H1 (cell line): ENCODE measurements around the gene TMEM97. TPM values are rescaled to one million over a fixed set of nuclear protein-coding genes. Genes with fewer than 3 reads are reported as not detected.

Experiments used
- EGR1 ChIP-seq: IDR thresholded peaks from 2 replicates; pipeline ENCODE4 v1.6.1; 2011; ENCODE audit warnings: low read depth, low read length, borderline replicate concordance
- EP300 ChIP-seq, 2 experiments: IDR thresholded peaks; 1 replicate in 1 of 2; 2 replicates in 1 of 2; pipeline ENCODE4 v1.6.1; 2011 to 2012; ENCODE audit warnings: low read depth in 2 of 2, low read length in 2 of 2, mild to moderate bottlenecking in 2 of 2, borderline replicate concordance in 1 of 2, inconsistent platforms in 1 of 2, moderate library complexity in 1 of 2
- FOSL1 ChIP-seq: IDR thresholded peaks from 2 replicates; pipeline ENCODE4 v1.6.1; 2011; ENCODE audit warnings: mild to moderate bottlenecking, low read depth, low read length, moderate library complexity; ENCODE audit not compliant: insufficient read depth
- GABPA ChIP-seq: IDR thresholded peaks from 2 replicates; pipeline ENCODE4 v1.6.1; 2011; ENCODE audit warnings: mild to moderate bottlenecking, low read length, moderate library complexity, borderline replicate concordance; ENCODE audit not compliant: insufficient read depth
- POLR2A ChIP-seq, 2 experiments: IDR thresholded peaks; 1 replicate in 1 of 2; 2 replicates in 1 of 2; pipeline ENCODE4 v1.6.1; 2011; ENCODE audit warnings: low read depth in 2 of 2, low read length in 2 of 2, mild to moderate bottlenecking in 2 of 2; ENCODE audit errors: control extremely low read depth in 1 of 2
- RAD21 ChIP-seq, 2 experiments: IDR thresholded peaks in 1 of 2; conservative IDR thresholded peaks in 1 of 2; 2 replicates each; pipeline ENCODE4 v1.6.1; 2011; ENCODE audit warnings: low read depth in 2 of 2, low read length in 2 of 2, improper control_type of control experiment in 1 of 2, inconsistent platforms in 1 of 2, mild to moderate bottlenecking in 1 of 2, moderate library complexity in 1 of 2
- RFX5 ChIP-seq: IDR thresholded peaks from 2 replicates; pipeline ENCODE4 v1.6.1; 2011; ENCODE audit warnings: low read depth, low read length, improper control_type of control experiment, borderline replicate concordance
- RNF2 ChIP-seq: fragments of 200-900, 300-1000 bp; sonication (generic); IDR thresholded peaks from 2 replicates; pipeline ENCODE4 v1.7.1; 2016; ENCODE audit warnings: borderline replicate concordance, low read depth, mild to moderate bottlenecking, antibody characterized with exemption, low read length; ENCODE audit not compliant: poor library complexity, severe bottlenecking; ENCODE audit errors: missing control alignments
- SAP30 ChIP-seq: fragments of 300-600 bp; sonication (generic); IDR thresholded peaks from 2 replicates; pipeline ENCODE4 v1.7.1; 2012; ENCODE audit warnings: low read length, moderate library complexity, mild to moderate bottlenecking, inconsistent platforms; ENCODE audit not compliant: insufficient read depth, insufficient replicate concordance
- SP1 ChIP-seq: IDR thresholded peaks from 2 replicates; pipeline ENCODE4 v1.6.1; 2011; ENCODE audit warnings: low read depth, low read length
- SRF ChIP-seq: IDR thresholded peaks from 2 replicates; pipeline ENCODE4 v1.6.1; 2011; ENCODE audit warnings: mild to moderate bottlenecking, low read depth, low read length, moderate library complexity
- TAF7 ChIP-seq: optimal IDR thresholded peaks from 2 replicates; pipeline ENCODE3; 2011; ENCODE audit warnings: low read depth, mild to moderate bottlenecking, inconsistent platforms, low read length, moderate library complexity, borderline replicate concordance
- TEAD4 ChIP-seq: IDR thresholded peaks from 2 replicates; pipeline ENCODE4 v1.6.1; 2012; ENCODE audit warnings: low read depth, low read length, inconsistent platforms, mixed read lengths
- YY1 ChIP-seq: IDR thresholded peaks from 2 replicates; pipeline ENCODE4 v1.6.1; 2011; ENCODE audit warnings: low read depth, mild to moderate bottlenecking, low read length
- polyA plus RNA-seq, 7 experiments: library from polyadenylated mRNA; depleted of rRNA in 3 of 7; stranded (reverse) in 5 of 7; unstranded in 2 of 7; fragments of >200 nt in 5 of 7; fragments of 200-250 nt in 2 of 7; gene quantifications; 1 replicate in 5 of 7; 2 replicates in 1 of 7; 4 replicates in 1 of 7; pipeline versions ENCODE4 v1.2.1 to v1.2.3, GENCODE V29; 2011 to 2013; ENCODE audit warnings: missing spikeins in 2 of 7, mixed read lengths in 2 of 7
- total RNA-seq: library from RNA; stranded (reverse); fragmentation: NEBNext Ultra II Directional; extraction: Animal tissue kit (Norgen Biotek cat#: 25700); gene quantifications from 2 replicates; pipeline ENCODE4 v1.2.1, GENCODE V29; 2021
- TF ChIP-seq, protein P1 (sequence below): IDR thresholded peaks from 2 replicates; pipeline ENCODE4 v1.6.1; 2012; ENCODE audit warnings: low read length, inconsistent platforms
- TF ChIP-seq, protein P2 (sequence below): IDR thresholded peaks from 2 replicates; pipeline ENCODE4 v1.6.1; 2012; ENCODE audit warnings: inconsistent platforms
- TF ChIP-seq, protein P3 (sequence below): IDR thresholded peaks from 2 replicates; pipeline ENCODE4 v1.6.1; 2012; ENCODE audit warnings: inconsistent platforms
- TF ChIP-seq, protein P4 (sequence below): IDR thresholded peaks from 2 replicates; pipeline ENCODE4 v1.6.1; 2011; ENCODE audit warnings: low read length, improper control_type of control experiment

TMEM97 gene
- total and polyA plus RNA-seq, 2 of the 8 experiments (the other 6 are each of a cell fraction or from before 2014, with no cell fraction given), result 126 to 130 TPM

DNA sequence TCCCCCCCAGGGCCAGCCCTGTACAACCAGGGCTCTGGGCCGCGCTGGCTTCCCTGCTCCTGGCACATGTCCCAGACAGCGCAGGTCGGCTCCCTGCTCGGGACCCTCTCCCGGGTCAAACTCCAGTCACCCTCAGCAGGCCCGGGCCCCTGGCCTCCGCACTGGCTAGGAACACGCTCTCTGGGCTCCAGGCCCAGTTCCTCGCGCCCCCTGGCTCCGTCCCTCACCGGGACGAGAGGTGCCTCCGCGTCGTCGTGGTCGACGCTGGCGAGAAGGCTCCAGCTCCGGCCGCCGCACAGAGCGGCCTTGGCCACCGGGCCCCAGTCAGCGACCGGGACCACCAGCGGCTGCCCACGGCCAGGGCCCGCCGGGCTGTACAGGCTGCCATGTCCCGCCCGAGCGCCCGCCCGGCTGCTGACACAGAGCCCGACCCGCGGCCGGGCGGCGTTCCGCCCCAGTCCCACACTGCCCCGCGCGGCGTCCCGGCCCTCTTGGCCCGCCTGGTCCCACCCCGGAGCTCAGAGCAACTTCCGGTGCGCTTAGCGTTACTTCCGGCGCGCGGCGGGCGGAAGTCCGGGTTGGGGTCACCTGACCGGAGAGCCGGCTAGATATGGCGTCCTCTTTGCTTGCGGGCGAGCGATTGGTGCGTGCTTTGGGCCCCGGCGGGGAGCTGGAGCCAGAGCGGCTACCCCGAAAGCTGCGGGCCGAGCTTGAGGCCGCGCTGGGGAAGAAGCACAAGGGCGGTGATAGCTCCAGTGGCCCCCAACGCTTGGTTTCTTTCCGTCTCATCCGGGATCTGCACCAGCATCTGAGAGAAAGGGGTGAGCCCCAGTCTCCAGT lies 38.3 kb downstream of the TMEM97 start, which contains the start of gene POLDIP2 (continued):
- TF ChIP-seq, protein P1, sequence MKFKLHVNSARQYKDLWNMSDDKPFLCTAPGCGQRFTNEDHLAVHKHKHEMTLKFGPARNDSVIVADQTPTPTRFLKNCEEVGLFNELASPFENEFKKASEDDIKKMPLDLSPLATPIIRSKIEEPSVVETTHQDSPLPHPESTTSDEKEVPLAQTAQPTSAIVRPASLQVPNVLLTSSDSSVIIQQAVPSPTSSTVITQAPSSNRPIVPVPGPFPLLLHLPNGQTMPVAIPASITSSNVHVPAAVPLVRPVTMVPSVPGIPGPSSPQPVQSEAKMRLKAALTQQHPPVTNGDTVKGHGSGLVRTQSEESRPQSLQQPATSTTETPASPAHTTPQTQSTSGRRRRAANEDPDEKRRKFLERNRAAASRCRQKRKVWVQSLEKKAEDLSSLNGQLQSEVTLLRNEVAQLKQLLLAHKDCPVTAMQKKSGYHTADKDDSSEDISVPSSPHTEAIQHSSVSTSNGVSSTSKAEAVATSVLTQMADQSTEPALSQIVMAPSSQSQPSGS, result no peak
- peak; percentile 60 to 91 for TF ChIP-seq POLR2A (IDR thresholded peaks at IDR 0.05; ENCODE audit: control extremely low read depth in 1 of 2, low read depth in 2 of 2, low read length in 2 of 2)
- TF ChIP-seq, protein P2, sequence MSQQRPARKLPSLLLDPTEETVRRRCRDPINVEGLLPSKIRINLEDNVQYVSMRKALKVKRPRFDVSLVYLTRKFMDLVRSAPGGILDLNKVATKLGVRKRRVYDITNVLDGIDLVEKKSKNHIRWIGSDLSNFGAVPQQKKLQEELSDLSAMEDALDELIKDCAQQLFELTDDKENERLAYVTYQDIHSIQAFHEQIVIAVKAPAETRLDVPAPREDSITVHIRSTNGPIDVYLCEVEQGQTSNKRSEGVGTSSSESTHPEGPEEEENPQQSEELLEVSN, result 0 out of 2 replicates have a peak, but pooled peaks have one; percentile 33
- no peak for TF ChIP-seq RFX5
- TF ChIP-seq, protein P3, sequence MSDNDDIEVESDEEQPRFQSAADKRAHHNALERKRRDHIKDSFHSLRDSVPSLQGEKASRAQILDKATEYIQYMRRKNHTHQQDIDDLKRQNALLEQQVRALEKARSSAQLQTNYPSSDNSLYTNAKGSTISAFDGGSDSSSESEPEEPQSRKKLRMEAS, result no peak; the same call in 1 of the 2 replicates
- peak; percentile 96 for TF ChIP-seq YY1
- peak in 1 of 2 experiments; percentile 42; a peak in 1 of 3 replicates for TF ChIP-seq EP300 (IDR thresholded peaks at IDR 0.05; ENCODE audit: borderline replicate concordance in 1 of 2, low read depth in 2 of 2, low read length in 2 of 2)
- TF ChIP-seq TAF7, result peak; percentile 64
- TF ChIP-seq EGR1, result 0 out of 2 replicates have a peak, but pooled peaks have one; percentile 35
- no peak for TF ChIP-seq SAP30
- no peak for TF ChIP-seq TEAD4
- 0 out of 4 replicates have a peak, but pooled peaks of 1 of the 2 experiments have one; percentile 4 for TF ChIP-seq RAD21 (IDR thresholded peaks at IDR 0.05 in 1 of 2, conservative IDR thresholded peaks at IDR 0.05 in 1 of 2; ENCODE audit: low read depth in 2 of 2, low read length in 2 of 2)
- TF ChIP-seq SRF, result peak; percentile 35; the same call in 1 of the 2 replicates
- no peak for TF ChIP-seq FOSL1
- TF ChIP-seq, protein P4, sequence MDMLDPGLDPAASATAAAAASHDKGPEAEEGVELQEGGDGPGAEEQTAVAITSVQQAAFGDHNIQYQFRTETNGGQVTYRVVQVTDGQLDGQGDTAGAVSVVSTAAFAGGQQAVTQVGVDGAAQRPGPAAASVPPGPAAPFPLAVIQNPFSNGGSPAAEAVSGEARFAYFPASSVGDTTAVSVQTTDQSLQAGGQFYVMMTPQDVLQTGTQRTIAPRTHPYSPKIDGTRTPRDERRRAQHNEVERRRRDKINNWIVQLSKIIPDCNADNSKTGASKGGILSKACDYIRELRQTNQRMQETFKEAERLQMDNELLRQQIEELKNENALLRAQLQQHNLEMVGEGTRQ, result peak; percentile 90
- TF ChIP-seq GABPA, result peak; percentile 99
- no peak for TF ChIP-seq RNF2
- no peak for TF ChIP-seq SP1
